GM20000 (cell line): ENCODE measurements around the gene ARL3.

ENCODE experiments used
- DNase-seq: peaks from one replicate; pipeline ENCODE4 v3.0.0; 2012; ENCODE audit warnings: low spot score
- TF ChIP-seq, protein P1 (sequence below): IDR thresholded peaks from 2 replicates; pipeline ENCODE4 v1.5.1; 2012; ENCODE audit warnings: mild to moderate bottlenecking, control low read depth; ENCODE audit errors: extremely low read depth, missing control alignments

Gene ARL3

DNA sequence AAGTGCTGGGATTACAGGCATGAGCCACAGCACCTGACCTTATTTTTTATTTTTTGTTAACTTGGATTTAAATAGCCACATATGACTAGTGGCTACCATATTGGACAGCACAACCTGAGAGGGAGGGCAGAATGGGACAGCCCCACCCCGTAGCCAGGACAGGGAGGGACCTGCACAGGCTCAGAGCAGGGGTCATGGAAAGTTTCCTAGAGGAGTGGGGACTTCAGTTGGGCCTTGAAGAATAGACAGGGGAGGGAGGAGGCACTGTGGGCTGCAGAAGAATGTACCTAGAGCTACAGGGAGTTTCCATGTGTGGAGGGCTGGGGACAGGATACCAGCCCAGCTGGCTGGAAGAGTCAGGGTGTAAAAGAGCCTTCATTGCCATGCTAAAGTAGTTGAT, 61.1 kb downstream of the ARL3 start:
- no peak for DNase-seq
- TF ChIP-seq, protein P1, sequence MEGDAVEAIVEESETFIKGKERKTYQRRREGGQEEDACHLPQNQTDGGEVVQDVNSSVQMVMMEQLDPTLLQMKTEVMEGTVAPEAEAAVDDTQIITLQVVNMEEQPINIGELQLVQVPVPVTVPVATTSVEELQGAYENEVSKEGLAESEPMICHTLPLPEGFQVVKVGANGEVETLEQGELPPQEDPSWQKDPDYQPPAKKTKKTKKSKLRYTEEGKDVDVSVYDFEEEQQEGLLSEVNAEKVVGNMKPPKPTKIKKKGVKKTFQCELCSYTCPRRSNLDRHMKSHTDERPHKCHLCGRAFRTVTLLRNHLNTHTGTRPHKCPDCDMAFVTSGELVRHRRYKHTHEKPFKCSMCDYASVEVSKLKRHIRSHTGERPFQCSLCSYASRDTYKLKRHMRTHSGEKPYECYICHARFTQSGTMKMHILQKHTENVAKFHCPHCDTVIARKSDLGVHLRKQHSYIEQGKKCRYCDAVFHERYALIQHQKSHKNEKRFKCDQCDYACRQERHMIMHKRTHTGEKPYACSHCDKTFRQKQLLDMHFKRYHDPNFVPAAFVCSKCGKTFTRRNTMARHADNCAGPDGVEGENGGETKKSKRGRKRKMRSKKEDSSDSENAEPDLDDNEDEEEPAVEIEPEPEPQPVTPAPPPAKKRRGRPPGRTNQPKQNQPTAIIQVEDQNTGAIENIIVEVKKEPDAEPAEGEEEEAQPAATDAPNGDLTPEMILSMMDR: no peak

DNA sequence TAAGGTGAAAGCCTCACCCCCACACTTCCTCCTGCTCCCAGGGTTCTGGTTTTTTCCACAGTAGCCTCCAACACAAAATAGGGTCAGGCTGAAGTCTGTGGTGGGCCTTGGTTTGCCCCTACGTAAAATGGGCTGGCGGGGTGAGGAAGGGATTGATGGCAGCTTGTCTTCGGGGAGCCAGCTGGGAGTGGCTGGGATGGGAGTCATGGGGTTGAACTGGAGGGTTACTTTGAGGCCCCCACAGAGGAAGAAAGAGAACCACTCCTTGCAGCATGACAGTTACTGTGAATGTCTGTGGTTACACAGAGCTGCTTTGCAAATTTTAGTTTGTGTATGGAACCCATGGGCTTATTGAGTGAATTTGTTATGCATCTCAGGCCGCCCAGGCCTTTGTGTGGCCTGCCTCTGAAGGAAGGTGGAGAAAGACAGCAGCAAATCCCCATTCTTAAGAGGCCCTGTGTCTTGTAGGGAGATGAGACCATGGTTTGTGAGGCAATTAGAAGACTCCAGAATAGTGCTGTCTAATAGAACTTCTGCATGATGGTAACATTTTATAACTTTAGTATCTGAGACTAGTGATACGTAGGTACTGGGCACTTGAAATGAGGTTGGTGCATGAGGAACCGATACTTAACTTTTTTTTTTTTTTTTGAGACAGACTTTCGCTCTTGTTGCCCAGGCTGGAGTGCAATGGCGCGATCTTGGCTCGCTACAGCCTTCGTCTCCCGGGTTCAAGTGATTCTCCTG, 61.9 kb downstream of the ARL3 start:
- TF ChIP-seq, protein P1: no peak
- DNase-seq: peak; percentile 80

DNA sequence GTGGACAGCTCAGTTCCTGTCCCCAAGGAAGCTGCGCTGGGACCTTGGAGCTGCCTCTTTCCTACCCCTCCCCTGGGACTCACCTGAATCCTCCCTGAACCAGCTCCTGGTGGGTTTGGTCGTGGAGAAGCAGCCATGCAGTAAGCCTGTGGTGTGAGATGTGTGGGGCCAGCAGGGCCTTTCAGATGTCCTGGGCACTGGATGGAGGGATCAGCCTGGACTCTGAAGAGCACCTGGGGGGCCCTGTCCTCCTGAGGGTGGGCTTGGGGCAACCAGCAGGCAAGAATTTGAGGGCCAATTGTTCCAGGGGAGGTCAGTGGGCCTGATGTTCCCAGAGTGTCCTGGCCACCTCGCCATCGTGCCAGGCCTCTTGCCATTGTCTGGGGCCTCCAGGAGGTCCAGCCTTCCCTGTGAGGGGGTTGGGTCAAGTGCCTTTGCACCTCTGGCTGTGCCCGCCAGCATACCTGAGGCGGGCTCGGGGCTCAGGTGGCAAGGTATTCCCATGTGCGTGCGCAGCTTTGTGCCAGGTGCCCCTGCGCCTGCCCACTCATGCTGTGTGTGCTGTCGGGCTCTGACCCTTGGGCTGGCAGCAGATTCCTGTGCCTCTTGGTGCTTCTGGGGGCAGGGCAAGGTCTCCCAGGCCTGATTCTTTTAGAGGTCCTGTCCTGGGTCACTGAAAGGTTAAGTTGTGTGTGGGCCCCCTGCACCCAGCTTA, 62.6 kb downstream of the ARL3 start:
- DNase-seq: no peak
- TF ChIP-seq, protein P1: no peak

DNA sequence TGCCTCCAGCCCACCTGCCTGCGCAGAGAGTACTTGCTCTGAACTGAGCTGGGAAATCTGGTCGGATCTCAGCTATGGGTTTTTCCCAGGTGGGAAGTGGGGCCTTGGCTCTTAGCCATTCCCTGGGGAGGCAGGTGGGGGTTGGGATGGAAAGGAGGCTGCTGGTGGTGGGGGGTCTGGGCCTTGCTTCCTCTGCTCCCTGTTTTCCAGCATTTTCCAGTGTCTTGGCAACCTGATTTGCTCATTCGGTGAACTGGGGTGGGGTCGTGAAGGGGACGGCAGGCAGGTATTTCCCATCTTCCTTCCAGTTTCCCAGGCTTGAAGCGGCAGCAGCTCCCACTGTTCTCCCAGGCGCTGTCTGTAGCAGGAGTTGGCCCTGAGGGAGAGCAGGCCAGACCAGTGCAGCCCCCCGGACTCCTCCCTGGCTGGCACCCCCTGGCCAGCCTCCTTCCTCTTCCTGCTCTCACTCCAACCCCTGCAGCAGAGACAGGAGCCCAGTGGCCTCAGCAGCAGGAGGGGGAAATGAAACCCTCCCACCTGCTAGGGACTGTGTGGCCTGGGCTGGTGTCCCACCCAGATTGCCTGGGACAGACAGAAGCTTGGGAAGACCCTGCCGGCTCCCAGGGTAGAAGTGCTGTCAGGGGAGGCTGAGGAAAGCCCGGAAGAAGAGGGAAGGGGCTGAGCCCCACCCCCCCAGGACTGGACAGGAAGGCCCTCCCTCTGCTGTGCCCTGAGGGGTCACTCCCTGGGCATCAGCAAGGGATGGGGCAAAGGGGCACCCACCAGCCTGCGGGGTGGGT, 63.3 kb downstream of the ARL3 start:
- TF ChIP-seq, protein P1: no peak
- no peak for DNase-seq

DNA sequence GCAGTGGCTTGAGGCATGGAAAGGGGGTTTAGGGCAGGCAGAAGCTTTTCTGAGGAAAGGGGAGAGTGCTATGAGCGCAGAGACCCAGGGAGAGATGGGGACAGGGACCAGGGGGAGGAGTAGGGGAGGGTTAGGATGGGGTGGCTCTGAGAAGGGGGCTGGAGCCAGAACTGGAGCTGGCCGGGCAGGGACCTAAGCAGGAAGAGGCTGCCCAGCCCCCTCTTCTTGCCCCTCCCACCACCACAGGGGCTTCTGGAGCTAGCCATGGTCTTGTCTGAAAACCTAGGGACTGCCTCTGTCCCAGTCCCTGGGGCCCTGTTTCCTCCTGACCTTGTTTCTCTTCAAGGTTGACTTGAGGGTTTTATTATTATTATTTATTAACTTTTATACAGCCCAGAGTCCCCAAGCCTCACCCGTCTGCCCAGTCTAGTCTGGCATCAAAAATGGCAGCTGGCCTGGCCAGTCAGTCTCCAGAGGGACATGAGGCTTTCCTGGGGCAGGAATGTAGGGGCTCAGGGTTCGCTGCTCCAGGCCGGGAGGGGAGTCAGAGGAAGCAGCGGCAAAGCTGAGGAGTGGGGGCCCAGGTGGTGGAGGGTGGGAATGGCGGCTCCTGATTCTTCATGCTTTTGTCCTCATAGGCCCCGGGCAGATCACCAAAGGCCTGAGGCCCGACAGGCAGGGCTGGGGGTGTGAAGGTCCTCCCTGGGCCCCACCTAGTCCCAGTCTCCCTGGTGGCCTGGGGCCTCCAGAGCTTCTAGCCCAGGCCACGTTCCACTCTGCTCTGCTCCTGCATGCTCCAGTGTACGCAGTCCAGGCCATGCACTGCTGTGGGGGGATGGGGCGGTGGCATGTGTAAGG, 64.2 kb downstream of the ARL3 start:
- no peak for DNase-seq
- TF ChIP-seq, protein P1: no peak

DNA sequence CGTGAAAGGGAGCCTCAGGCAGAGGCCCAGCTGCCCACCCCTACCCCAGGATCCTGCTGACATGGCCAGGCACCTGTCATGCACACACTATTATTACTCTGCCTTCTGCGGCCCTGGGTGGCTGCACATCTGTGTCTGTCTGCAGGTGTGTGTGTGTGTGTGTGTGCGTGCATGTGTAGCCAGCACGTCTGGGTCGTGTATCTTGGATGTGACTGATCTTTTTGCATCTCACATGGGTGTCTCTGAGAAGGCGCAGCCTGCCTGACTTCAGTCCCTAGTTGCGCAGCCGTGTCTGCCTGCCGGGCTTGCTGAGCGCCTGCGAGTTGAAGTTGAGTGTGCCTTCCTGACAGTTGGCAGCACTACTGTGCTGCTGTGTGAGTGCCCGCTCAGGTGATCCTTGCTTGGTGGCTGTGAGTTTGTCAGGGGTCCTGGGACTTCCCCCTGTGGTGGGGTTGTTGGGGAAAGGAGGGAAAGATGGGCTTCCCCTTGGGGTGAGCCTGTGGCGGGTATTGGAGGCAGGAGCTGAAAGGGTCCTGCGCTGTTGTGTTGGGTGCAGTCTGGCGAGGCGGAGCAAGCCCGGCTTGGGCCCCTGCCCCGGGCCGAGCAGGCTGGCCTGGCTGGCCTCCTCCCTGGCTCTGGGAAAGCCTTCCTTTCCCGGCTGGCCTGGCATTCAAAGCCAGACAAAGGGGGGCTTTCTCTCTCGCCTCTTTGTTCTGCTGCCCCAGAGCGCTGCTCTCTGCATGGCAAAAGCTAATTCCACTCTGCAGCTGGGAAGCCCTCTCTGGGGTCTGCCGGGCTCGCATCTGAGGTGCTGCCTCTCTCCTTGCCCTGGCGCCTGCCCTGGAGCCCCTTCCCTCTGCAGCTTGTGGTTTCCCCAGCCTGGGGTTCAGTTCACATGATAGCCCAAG, 65.1 kb downstream of the ARL3 start:
- no peak for DNase-seq
- TF ChIP-seq, protein P1: no peak
